K562 (cell line): ENCODE data around the gene HOXD1.

ENCODE experiments used
- CTBP1 ChIP-seq: fragments of 450-650 bp; IDR thresholded peaks from 2 replicates; pipeline ENCODE4 v1.6.1; 2016; ENCODE audit warnings: borderline replicate concordance
- EZH2 ChIP-seq: IDR thresholded peaks from 2 replicates; pipeline ENCODE4 v1.6.1; 2012; ENCODE audit warnings: low read depth, mild to moderate bottlenecking, inconsistent platforms, low read length, borderline replicate concordance
- FOXA1 ChIP-seq: fragments of 450-650 bp; IDR thresholded peaks from 2 replicates; pipeline ENCODE4 v1.6.1; 2016; ENCODE audit warnings: mild to moderate bottlenecking, borderline replicate concordance
- PCBP2 ChIP-seq: fragments of 200-400 bp; formaldehyde crosslinking; IDR thresholded peaks from 2 replicates; pipeline ENCODE4 v1.6.1; 2018; ENCODE audit warnings: low read length, low read depth, mild to moderate bottlenecking, moderate library complexity; ENCODE audit not compliant: poor library complexity, severe bottlenecking
- SMC3 ChIP-seq: conservative IDR thresholded peaks from 2 replicates; pipeline ENCODE4 v1.6.1; 2011; ENCODE audit warnings: low read depth, low read length, improper control_type of control experiment; ENCODE audit not compliant: insufficient read depth
- SP1 ChIP-seq: sonication (generic); formaldehyde crosslinking; IDR thresholded peaks from 2 replicates; pipeline ENCODE4 v1.8.1; 2022; ENCODE audit warnings: mild to moderate bottlenecking, missing genetic modification reagents
- SREBF1 ChIP-seq: fragments of 150-350 bp; IDR thresholded peaks from 2 replicates; pipeline ENCODE4 v1.6.1; 2014; ENCODE audit warnings: antibody characterized with exemption, low read depth, low read length, borderline replicate concordance
- ZEB2 ChIP-seq: fragments of 450-650 bp; IDR thresholded peaks from 2 replicates; pipeline ENCODE4 v1.6.1; 2016
- ZNF175 ChIP-seq: fragments of 200-800 bp; sonication (Bioruptor generic); IDR thresholded peaks from 2 replicates; pipeline ENCODE4 v1.6.1; 2016; ENCODE audit warnings: low read depth, mild to moderate bottlenecking, missing genetic modification characterization, missing compliant biosample characterization
- ZNF184 ChIP-seq: sonication (generic); formaldehyde crosslinking; IDR thresholded peaks from 2 replicates; pipeline ENCODE4 v1.5.0; 2020; ENCODE audit warnings: missing genetic modification reagents
- TF ChIP-seq, protein P1 (sequence below): sonication (generic); formaldehyde crosslinking; IDR thresholded peaks from 2 replicates; pipeline ENCODE4 v1.8.1; 2023; ENCODE audit warnings: missing genetic modification reagents, mild to moderate bottlenecking, borderline replicate concordance

- TF ChIP-seq, protein P1, sequence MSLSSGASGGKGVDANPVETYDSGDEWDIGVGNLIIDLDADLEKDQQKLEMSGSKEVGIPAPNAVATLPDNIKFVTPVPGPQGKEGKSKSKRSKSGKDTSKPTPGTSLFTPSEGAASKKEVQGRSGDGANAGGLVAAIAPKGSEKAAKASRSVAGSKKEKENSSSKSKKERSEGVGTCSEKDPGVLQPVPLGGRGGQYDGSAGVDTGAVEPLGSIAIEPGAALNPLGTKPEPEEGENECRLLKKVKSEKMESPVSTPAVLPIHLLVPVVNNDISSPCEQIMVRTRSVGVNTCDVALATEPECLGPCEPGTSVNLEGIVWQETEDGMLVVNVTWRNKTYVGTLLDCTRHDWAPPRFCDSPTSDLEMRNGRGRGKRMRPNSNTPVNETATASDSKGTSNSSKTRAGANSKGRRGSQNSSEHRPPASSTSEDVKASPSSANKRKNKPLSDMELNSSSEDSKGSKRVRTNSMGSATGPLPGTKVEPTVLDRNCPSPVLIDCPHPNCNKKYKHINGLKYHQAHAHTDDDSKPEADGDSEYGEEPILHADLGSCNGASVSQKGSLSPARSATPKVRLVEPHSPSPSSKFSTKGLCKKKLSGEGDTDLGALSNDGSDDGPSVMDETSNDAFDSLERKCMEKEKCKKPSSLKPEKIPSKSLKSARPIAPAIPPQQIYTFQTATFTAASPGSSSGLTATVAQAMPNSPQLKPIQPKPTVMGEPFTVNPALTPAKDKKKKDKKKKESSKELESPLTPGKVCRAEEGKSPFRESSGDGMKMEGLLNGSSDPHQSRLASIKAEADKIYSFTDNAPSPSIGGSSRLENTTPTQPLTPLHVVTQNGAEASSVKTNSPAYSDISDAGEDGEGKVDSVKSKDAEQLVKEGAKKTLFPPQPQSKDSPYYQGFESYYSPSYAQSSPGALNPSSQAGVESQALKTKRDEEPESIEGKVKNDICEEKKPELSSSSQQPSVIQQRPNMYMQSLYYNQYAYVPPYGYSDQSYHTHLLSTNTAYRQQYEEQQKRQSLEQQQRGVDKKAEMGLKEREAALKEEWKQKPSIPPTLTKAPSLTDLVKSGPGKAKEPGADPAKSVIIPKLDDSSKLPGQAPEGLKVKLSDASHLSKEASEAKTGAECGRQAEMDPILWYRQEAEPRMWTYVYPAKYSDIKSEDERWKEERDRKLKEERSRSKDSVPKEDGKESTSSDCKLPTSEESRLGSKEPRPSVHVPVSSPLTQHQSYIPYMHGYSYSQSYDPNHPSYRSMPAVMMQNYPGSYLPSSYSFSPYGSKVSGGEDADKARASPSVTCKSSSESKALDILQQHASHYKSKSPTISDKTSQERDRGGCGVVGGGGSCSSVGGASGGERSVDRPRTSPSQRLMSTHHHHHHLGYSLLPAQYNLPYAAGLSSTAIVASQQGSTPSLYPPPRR (CRISPR knock-in tag), result no peak
- TF ChIP-seq CTBP1, result no peak
- TF ChIP-seq EZH2, result no peak
- TF ChIP-seq ZNF184 (CRISPR knock-in tag), result no peak
- no peak for TF ChIP-seq PCBP2
- no peak for TF ChIP-seq SP1 (CRISPR knock-in tag)
- no peak for TF ChIP-seq FOXA1
- TF ChIP-seq SREBF1, result no peak
- TF ChIP-seq SMC3, result no peak
- TF ChIP-seq ZEB2, result no peak
- TF ChIP-seq ZNF175, result no peak
Measured at GRCh38 chr2:176240301-176240700, 51.8 kb downstream of the HOXD1 start.
